Measurements from ENCODE around the gene TASP1. TPM values are rescaled to one million over a fixed set of nuclear protein-coding genes. Genes with fewer than 3 reads are reported as not detected.

The TASP1 gene
- total RNA-seq, 1 experiment from 2014 or later, result 6.9 TPM

DNA sequence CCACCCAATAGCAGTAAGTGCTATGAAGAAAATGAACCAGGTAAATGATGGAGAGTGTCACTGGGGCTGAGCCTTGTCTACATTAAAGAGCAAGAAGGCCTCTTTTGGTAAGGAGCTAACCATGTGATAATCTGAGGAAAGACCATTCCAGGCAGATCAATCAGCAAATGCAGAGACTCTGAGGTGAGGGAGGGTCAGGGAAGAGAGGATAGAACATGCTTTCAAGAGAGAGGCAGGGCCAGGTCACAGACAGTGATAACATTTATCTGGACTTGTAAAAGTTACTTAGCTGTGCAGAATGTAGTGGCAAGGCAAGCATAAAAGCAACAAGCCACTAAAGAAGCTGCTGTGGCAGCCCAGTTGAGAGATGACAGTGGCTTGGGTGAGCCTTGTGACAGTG lies 197.3 kb downstream of the TASP1 start:
- no peaks in the 10 kb centered on the region for H3K27me3 ChIP-seq (ENCODE audit: control insufficient read depth, insufficient read depth, low read length)
- H3K4me3 ChIP-seq (ENCODE audit: insufficient read depth, low read depth, low read length), result no peak overlapping the region
- H3K36me3 ChIP-seq (replicated peaks; ENCODE audit: control insufficient read depth, insufficient read depth, low read length), result no peaks in the 10 kb centered on the region
- no peak for DNase-seq

DNA sequence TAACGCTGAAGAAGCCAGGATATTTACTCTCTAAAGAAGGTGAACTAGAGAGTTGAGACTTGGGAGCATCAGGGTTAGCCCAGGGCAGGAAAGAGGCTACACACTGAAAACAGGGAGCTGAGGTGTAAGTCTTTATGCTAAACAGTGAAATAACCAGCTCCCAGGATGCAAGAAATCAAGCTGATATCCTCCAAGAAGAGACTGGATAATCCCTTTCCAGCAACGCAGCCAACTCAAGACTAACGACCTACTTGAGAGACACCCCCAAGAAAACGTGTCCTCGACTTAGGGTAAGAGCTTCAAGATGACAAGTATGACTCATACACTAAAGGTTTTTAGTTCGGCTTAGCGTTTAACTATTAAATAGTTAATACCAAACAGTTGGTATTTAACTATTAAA lies 202.2 kb downstream of the TASP1 start:
- DNase-seq, result no peak
- H3K4me3 ChIP-seq (ENCODE audit: insufficient read depth, low read depth, low read length), result no peak overlapping the region
- no peaks in the 10 kb centered on the region for H3K27me3 ChIP-seq (ENCODE audit: control insufficient read depth, insufficient read depth, low read length)
- no peaks in the 10 kb centered on the region for H3K36me3 ChIP-seq (replicated peaks; ENCODE audit: control insufficient read depth, insufficient read depth, low read length)

DNA sequence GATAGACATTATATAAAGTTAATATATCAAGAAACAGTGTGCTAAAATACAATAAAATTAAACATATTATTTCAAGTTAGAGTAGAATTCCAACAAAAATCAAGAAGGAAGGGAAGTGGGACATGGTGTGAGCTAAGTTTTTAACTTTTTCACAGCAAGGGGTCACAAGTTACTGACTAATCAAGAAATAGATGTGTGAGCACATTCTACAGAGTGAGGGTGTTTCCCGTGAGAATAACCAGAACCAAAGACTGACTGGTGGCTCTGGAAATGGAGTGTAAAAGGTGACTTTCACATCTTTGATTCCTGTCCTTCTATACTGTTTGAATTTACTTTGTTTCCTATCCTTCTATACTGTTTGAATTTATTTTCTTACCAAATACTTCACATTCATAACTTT lies 206.6 kb downstream of the TASP1 start:
- H3K4me3 ChIP-seq (ENCODE audit: insufficient read depth, low read depth, low read length), result no peak overlapping the region
- DNase-seq, result no peak
- no peaks in the 10 kb centered on the region for H3K27me3 ChIP-seq (ENCODE audit: control insufficient read depth, insufficient read depth, low read length)
- no peaks in the 10 kb centered on the region for H3K36me3 ChIP-seq (replicated peaks; ENCODE audit: control insufficient read depth, insufficient read depth, low read length)

DNA sequence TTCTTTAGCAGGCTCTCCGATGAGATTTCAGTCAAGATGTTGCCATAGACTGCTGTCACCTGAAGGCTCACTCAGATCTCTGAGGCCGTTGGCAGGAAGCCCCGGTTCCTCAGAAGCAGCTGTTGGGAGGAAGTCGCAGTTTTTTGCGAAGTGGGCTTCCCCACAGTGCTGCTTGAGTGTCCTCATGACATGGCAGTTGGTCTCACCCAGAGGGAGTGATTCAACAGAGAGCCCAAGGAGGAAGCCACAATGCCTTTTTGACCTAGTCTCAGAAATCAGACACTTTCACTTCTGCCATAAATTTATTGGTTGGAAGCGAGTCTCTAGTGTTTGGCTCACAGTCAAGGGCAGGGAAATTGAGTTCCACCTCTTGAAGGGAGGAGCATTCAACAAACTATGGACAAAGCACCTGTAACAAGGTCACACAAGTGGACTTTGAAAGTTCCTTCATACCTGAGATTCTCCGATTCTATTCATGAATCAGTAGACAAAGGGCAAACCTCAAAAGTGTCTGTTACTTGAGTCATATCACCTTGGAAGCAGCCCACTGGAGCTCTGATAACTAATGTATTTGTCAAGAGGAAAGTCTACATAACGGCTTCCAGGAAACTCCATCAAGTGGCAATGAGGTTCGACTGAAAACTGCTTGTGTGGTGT lies 208.3 kb downstream of the TASP1 start:
- Histone ChIP-seq H3K36me3 (replicated peaks; ENCODE audit: control insufficient read depth, insufficient read depth, low read length) (no peaks in the 10 kb centered on the region), H3K4me3 (ENCODE audit: insufficient read depth, low read depth, low read length) (no peak overlapping the region), H3K27me3 (ENCODE audit: control insufficient read depth, insufficient read depth, low read length) (no peaks in the 10 kb centered on the region)
- no peak for DNase-seq

DNA sequence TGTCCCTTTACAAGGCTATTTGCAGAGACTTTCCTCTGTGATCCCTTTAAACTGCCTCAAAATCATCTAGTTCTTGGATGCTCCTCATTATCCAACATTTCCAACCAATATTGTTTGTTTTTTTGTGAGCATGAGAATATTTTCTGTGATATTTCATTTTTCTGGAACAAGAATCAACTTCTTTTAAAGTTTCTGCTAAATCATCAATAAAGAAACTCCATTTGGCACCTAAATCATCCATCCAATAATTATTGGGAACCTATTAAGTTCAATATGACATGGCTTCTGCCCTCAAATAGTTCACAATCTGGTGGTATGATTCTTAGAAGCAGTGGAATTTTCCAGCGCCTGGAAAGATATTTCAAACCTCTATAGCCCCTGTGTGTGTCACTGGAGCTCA lies 210.0 kb downstream of the TASP1 start:
- no peak for DNase-seq
- Histone ChIP-seq H3K27me3 (ENCODE audit: control insufficient read depth, insufficient read depth, low read length) (no peaks in the 10 kb centered on the region), H3K4me3 (ENCODE audit: insufficient read depth, low read depth, low read length) (no peak overlapping the region), H3K36me3 (replicated peaks; ENCODE audit: control insufficient read depth, insufficient read depth, low read length) (no peaks in the 10 kb centered on the region)

DNA sequence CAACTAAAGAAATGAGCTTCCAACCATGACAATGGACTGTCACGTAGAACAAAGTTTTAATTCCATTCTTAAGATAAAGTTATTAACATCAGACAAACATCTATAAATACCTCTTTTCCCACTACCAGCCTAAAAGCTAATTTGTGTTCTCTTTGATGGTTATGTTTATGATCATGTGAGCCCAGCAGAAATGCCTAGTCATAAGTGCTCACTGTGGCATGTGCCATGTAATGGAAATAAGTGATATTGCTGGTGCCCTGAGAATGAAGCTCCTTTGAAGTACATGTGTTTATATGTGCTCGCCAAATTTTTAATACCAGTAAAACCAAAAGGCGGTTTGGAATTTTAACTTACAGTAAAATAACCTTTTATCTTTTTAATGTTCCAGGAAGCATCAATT lies 211.9 kb downstream of the TASP1 start:
- Histone ChIP-seq H3K36me3 (replicated peaks; ENCODE audit: control insufficient read depth, insufficient read depth, low read length) (no peaks in the 10 kb centered on the region), H3K4me3 (ENCODE audit: insufficient read depth, low read depth, low read length) (no peak overlapping the region), H3K27me3 (ENCODE audit: control insufficient read depth, insufficient read depth, low read length) (no peaks in the 10 kb centered on the region)
- no peak for DNase-seq

DNA sequence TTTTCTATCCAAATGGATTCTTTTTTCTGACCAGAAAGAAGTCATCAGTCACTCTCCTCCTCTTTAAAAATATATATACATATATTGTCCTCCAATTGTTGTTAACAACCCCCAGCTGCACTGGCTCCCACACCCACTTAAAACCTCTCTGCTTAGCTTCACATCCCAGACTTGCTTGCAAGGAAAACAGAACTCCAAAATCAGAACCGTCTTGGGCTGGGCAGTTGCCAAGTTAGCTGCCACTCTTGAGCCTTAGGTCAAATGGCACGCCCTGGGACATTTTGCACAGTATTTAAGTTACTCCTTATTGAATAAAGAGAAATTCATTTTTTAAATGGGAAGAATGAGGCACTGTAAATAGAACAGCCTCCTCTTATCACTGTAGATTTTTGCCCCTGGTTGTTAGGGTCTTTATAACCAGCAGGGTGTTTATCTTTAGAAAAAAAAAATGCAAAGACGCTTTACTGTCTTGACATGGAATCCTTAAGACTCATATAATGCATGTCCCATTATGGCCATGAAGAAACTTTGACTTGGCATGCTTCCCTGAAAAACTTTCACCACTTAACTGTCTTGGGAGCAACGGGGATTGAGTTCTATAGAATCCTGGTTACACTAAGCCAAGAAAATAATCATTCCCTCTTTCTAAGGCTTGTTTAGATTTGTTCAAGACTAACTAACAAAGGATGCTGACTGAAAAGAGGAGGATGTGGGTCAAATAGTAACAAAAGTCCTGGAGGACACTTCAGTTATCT lies 213.2 kb downstream of the TASP1 start:
- no peak for DNase-seq
- Histone ChIP-seq H3K27me3 (ENCODE audit: control insufficient read depth, insufficient read depth, low read length) (no peaks in the 10 kb centered on the region), H3K36me3 (replicated peaks; ENCODE audit: control insufficient read depth, insufficient read depth, low read length) (no peaks in the 10 kb centered on the region), H3K4me3 (ENCODE audit: insufficient read depth, low read depth, low read length) (no peak overlapping the region)

DNA sequence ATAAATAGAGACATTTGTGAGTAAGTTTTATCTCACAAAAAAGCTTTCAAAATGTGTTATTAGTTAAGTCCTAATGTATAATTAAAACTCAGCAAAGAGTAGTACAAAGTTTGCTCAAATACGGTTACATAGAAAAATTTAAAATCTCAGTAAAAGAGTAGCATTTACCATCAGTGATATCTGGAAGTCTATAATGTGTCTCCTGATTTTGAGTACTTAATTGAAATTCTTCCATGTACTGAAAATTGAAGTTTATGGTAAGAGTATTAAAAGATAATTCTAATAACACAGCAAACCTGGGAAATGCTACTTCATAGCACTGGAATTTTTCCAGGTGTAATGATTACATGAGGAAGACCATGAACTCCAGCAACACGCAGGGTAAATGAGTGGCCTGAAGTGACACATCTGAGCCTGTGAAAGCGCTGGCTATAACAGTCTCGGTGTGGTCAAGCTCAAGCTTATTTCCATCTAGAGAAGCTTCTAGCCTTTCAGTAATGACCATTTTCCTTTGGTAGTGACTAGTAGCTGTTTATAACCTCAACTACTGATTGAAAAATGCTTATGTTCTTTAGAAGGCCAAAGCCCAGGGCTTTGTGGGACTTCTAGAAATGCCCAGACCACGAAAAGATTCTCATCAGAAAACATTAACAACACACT lies 214.4 kb downstream of the TASP1 start:
- no peak for DNase-seq
- H3K27me3 ChIP-seq (ENCODE audit: control insufficient read depth, insufficient read depth, low read length), result no peaks in the 10 kb centered on the region
- H3K36me3 ChIP-seq (replicated peaks; ENCODE audit: control insufficient read depth, insufficient read depth, low read length), result no peaks in the 10 kb centered on the region
- no peak overlapping the region for H3K4me3 ChIP-seq (ENCODE audit: insufficient read depth, low read depth, low read length)

DNA sequence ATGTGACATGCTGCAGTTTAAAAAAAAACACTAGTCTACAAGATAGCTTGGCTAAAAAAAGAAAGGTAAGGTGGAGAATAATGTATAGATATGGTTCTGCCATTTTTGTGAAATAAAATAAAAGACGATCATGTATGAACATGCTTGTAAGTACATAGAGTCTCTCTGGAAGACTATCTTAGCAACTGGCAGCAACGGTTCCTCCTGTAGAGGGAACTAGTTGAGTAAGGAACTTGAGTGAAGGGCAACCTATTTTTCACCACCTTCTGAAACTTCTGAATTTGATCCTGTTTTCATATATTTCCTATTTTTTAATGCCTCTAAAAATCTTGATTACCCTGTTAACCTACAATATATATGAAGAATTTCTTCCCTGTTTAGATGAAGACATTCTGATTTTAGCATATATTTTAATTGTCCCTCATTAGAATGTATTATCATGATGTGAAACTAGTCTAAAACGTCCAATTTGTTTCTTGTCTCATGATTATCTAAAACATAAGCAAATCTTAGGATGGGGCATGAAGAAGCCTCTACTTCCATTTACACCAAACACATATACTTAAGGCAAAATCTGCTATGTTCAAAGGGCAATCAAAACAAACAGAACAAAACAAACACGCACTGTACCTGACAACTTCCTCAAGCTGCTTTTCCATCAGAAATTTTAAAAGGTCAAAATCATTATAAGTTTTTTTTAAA lies 215.1 kb downstream of the TASP1 start:
- Histone ChIP-seq H3K36me3 (replicated peaks; ENCODE audit: control insufficient read depth, insufficient read depth, low read length) (no peaks in the 10 kb centered on the region), H3K4me3 (ENCODE audit: insufficient read depth, low read depth, low read length) (no peak overlapping the region), H3K27me3 (ENCODE audit: control insufficient read depth, insufficient read depth, low read length) (no peaks in the 10 kb centered on the region)
- DNase-seq, result no peak

DNA sequence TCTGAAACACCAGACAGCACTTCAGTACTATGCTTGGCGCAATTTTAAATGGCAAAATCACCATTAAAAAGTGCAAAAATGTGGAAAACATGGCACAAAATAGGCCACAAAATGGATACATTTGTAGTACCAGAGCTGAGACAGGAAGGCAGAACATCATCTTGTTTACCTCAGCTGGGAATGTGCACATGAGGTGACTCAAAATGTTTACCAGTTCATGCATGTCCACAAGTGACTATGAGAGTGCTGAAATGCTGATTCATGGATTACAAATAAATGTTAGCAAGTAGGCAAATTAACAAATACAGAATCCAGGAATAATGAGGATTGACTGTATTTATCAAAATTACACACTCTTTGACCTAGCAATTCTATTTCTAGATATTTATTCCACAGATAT lies 216.1 kb downstream of the TASP1 start:
- H3K27me3 ChIP-seq (ENCODE audit: control insufficient read depth, insufficient read depth, low read length), result no peaks in the 10 kb centered on the region
- no peaks in the 10 kb centered on the region for H3K36me3 ChIP-seq (replicated peaks; ENCODE audit: control insufficient read depth, insufficient read depth, low read length)
- H3K4me3 ChIP-seq (ENCODE audit: insufficient read depth, low read depth, low read length), result no peak overlapping the region
- DNase-seq, result no peak

DNA sequence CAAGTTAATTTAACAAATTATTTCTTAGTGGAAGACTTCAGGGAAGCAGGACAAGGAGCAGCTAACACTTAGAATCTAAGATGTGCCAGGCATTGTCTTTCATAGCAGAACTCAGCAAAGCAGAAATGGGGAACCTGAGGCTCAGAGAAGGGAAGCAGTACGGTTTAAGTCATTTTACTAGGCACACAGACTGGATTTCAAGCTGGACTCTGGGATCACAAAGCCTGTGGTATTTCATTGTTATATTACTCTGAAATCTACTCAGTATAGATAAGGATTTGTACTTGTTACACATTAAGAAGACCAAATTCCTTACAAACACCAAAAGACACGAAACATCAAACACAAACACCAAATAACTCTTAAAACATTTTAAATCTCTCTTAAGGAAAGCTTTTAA lies 218.1 kb downstream of the TASP1 start:
- no peak for DNase-seq
- Histone ChIP-seq H3K27me3 (ENCODE audit: control insufficient read depth, insufficient read depth, low read length) (no peaks in the 10 kb centered on the region), H3K36me3 (replicated peaks; ENCODE audit: control insufficient read depth, insufficient read depth, low read length) (no peaks in the 10 kb centered on the region), H3K4me3 (ENCODE audit: insufficient read depth, low read depth, low read length) (no peak overlapping the region)

DNA sequence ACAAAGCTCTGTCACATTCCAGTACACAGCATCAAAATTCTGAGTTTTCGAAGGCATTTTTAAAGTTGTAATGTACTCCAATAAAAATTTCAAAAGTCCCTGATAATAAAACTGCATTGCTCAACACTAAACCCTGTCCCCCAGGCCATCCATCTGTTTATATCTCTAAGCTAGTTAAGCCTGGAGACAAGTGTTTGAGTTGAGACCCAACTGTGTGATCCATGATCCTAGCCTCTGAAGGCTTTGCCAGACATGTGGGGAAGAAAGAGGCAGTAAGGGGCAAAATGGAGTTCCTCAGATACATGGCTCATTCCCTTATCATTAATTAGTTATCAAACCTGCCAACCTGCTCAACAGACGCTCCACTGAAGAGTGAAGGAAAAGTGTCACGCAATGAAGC lies 219.3 kb downstream of the TASP1 start:
- DNase-seq, result no peak
- H3K36me3 ChIP-seq (replicated peaks; ENCODE audit: control insufficient read depth, insufficient read depth, low read length), result no peaks in the 10 kb centered on the region
- H3K27me3 ChIP-seq (ENCODE audit: control insufficient read depth, insufficient read depth, low read length), result no peaks in the 10 kb centered on the region
- H3K4me3 ChIP-seq (ENCODE audit: insufficient read depth, low read depth, low read length), result no peak overlapping the region

DNA sequence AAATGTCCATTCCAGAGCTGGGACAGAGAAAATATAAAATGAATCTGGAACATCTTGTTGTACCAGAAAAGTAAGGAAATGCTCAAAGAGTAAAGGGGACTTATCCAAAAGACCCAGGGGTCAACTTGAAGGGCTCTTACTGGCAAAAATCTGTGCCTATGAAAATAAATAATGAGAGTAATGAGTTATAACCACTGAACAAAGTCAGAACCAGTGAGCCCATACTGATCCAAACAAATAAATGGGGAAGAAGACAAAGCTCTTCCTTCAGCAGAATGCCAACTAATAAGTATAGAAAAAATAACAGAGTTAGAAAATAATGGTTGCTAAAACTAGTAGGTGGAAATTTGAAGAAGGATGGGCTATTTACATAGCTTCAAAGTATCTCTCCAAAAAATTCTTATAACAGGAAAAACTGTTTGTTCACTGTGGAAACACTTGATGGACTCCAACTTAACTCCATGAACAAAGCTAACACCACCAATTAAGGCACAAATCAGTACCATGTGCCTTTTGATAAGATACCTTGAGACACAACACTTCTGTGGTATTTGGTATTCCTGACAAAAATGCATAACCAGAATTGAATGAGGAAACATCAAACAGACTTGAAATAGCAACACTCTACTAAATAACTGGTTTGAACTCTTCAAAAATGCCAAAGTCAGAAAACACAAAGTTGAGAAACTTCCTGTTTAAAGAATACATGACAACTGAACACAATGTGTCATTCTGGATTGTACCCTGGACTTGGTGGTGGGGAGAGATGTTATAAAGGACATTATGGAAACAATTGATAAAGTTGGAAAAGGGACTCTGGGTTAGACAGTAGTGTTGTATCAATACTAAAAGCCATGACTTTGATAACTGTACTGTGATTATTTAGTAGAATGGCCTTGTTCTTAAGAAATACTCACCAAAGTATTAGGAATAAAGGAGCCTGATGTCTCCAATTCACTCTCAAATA lies 220.2 kb downstream of the TASP1 start:
- Histone ChIP-seq H3K27me3 (ENCODE audit: control insufficient read depth, insufficient read depth, low read length) (no peaks in the 10 kb centered on the region), H3K4me3 (ENCODE audit: insufficient read depth, low read depth, low read length) (no peak overlapping the region), H3K36me3 (replicated peaks; ENCODE audit: control insufficient read depth, insufficient read depth, low read length) (no peaks in the 10 kb centered on the region)
- no peak for DNase-seq

DNA sequence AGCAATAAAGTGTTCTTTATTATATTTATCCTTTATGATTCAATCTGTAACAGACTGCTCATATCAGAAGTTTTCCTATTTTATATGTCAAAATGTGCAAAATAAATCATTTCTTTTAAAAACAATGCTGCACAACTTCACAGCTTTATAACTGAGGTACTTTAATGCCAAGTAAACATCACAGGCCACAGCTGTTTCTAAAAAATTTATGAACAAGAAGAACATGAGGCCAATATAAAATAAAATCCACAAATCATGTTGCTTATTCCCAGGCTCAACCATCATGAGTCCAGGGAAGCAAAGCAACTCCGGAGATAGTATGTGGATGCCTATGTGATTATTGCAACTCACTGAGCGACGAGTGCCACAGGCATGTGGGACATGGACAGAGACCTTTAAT lies 222.2 kb downstream of the TASP1 start:
- no peaks in the 10 kb centered on the region for H3K36me3 ChIP-seq (replicated peaks; ENCODE audit: control insufficient read depth, insufficient read depth, low read length)
- no peak for DNase-seq
- no peaks in the 10 kb centered on the region for H3K27me3 ChIP-seq (ENCODE audit: control insufficient read depth, insufficient read depth, low read length)
- no peak overlapping the region for H3K4me3 ChIP-seq (ENCODE audit: insufficient read depth, low read depth, low read length)
